Stimulated activated CD4-positive, alpha-beta T cell treated with anti-CD3 and anti-CD28 coated beads, Interleukin-4, amount 100 ng/mL, for 4 hours (primary cell): ENCODE measurements around the gene ATG16L1.

ENCODE experiments used
- DNase-seq, 2 experiments: peaks; one replicate each; pipeline ENCODE4 v3.0.0-alpha.2; 2020

The ATG16L1 gene

DNA sequence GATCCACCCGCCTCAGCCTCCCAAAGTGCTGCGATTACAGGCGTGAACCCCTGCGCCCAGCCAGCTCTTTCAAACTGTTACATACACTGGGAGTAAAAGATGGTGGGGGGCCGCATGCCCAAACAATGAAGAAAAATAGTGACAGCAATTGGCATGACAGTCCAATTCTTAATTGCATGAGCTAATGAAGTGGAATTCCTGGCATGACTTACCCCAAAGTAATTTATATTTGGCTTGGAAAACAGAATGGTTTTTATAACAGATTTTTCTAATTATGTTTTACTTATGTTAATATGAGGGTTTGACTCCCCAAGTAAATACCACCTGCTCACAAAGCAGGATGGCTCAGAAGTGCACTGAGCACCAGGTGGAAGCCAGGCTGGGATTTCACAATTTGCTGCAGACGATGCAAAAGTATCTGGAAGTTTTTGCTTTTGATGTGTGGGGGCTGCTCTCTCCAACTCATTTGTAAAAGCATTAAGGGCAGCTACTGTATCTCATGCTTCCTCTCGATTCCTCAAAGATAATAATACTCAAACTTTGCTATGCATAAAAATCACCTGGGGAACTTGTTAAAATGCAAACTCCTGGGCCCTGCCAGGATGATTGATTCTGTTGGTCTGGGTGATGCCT lies 24.0 kb upstream of the ATG16L1 start:
- no peak for DNase-seq

- DNase-seq, result no peak
Observed at GRCh38 chr2:233228376-233228775, 23.1 kb upstream of the ATG16L1 start.

- DNase-seq, result no peak
Observed at GRCh38 chr2:233233618-233234230, 17.7 kb upstream of the ATG16L1 start.

GRCh38 chr2:233234264-233234663 lies 17.2 kb upstream of the ATG16L1 start:
- DNase-seq, result no peak

DNA sequence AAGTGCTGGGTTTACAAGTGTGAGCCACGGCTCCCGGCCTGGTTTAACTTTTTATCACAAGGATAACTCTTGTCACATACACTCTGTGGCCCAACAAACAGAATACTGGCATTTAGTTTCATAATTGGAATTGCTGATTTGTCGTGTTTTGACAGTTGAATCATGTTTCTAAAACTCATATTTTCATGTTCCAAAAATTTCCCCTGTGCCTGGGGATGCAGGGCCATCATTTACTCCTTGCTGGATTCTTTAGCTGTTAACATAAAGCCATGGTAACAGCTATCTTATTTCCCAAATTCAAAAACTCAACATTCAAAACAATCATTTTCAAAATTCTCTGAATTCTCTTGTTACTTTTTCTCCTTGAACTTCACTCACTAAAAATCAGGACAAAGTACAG lies 16.5 kb upstream of the ATG16L1 start:
- DNase-seq, result no peak

- DNase-seq, result no peak
Observed at GRCh38 chr2:233235977-233236376, 15.5 kb upstream of the ATG16L1 start.

GRCh38 chr2:233236820-233237589 lies 14.5 kb upstream of the ATG16L1 start:
- no peak for DNase-seq

DNA sequence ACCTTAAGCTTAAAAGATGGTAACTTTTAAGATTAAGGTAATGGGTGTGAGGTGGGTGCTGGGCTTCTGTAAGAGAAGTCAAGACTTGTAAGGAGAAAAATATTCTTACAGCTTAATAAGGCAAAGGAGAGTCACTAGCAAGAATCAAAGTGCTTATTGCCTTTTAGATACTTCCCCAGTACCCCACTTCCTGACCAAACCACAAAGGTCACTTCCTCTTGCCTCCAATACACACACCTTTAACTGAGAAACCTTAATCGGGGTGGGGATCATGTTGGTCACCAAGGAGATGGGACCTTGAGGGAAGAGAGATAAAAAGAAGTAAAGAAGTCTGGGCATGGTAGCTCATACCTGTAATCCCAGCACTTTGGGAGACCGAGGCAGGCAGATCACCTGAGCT lies 10.6 kb upstream of the ATG16L1 start:
- DNase-seq, result peak in 1 of 2 experiments; percentile 9

DNA sequence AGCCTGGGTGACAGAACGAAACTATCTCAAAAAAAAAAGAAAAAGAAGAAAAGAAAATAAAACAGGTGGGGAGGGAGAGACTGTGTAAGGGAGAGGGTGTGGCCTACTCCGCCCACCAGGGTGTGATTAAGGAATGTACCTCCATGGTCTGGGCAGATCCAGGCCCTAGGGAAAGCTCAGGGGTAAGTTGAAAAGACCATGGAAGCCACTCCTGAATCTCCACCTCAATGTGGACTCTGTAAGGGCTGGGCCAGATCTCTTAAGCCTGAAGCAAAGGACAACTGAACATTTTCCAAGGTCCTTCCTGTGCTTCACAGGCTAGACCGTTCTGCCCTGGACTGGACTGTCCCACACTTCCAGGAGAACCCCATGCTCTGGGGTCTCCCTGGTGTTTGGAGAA lies 9.7 kb upstream of the ATG16L1 start:
- no peak for DNase-seq

DNA sequence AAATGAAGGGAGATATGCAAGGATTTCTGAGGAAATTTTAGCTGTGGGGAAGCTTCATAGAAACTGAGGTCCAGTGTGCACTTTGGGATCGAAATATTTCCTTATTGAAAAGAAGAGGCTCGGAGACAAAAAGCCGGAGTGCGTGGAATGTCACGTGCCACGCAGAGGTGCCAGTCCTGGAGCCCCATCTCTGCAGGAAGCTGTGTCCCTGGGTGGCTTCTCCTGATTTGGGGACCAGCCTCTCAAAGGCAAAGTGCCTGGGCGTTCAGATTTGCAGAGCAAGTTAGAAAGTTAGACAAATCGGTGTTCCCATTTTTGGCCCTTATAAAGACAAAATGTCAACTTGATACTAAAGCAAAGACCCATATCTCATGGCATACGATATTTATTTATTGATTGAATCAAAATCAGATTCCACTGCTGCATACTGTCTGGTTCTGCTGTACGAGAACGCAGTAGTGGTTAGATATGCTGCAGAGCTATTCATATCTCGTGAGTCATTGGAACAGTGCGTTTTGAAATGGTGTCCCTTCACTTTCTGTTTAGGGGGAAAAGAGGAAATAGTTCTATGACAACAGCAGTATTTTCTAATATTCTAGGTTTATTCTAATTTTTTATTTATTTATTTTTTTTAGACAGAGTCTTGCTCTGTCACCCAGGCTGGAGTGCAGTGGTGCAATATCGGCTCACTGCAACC lies 9.1 kb upstream of the ATG16L1 start:
- DNase-seq, result no peak

DNA sequence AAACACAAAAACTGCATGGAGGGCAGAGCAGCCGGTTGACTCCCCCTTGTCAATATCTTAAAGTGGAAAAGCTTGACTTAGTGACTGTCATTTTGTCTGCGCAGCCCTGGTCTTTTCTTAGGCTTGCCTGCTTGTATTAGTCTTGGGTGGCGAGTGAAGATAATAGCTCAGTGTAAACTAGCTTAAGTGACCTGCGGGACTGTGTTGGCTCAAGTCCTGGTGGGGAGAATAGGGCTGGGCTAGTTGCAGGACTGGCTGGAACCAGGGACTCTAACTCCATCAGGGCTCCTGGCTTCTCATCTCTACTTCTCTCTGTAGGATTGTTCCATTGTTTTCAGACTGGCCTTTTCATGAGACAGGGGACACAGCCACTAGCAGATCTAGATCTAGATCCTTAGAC lies 8.1 kb upstream of the ATG16L1 start:
- DNase-seq, result no peak

- no peak for DNase-seq
Observed at GRCh38 chr2:233244818-233245217, 6.7 kb upstream of the ATG16L1 start.

GRCh38 chr2:233245406-233245805 lies 6.1 kb upstream of the ATG16L1 start:
- DNase-seq, result no peak

GRCh38 chr2:233247116-233247515 lies 4.4 kb upstream of the ATG16L1 start:
- no peak for DNase-seq

DNA sequence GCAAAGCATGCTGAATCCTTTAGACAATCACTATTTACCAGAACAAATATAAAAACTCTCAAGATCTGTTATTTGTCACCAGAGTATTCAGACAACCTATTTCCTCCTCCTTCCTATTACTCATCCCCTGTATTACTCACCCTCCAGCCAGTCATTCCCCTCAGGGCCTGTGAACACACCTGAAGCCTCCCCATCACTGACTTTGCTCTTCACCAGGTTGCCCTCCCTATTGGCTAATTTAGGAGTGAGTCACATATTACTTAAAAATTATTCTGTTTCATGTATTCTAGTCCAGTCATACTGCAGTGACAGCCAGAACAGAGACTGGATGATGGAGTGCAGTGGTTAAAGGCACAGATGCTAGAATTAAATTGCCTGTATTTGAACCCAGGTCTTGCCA lies 3.7 kb upstream of the ATG16L1 start:
- DNase-seq, result peak; percentile 44 to 81

DNA sequence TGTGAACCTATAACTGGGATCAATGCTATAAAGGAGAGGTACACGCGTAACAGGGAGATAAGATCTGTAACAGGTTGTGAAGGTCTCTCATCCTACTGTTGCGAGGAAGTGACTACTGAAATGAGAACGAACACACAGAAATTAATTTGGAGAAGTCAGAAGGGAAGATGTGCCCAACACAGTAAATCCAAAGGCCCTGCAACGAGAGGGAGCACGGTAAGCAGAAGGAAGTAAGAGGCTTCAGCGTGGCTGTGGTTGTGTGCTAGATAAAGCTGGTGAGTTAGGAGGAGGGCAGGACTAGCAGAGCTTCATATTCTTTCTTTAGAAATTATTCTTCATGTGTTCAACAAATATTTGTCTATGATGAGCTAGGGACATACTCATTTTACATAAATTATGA lies 2.5 kb upstream of the ATG16L1 start:
- DNase-seq, result no peak

DNA sequence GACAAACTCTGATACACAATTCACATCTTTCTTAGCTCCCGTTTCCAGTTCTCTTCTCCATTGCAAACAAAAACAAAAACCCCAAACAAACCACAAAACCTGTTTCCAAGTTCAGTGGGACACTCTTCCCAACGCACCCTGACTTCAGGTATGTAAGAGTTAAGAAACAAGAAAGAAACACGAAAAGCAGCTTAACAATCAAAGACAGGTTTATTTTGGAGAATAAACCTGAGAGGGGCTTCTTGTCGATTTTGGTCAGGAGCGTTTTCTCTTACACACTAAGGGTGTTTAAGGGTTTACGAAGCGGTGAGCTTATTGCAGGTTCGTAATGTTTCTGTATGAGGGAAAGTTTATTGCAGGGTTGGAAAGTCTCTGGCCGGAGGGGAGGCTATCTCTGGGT lies 905 bp upstream of the ATG16L1 start:
- DNase-seq, result no peak

DNA sequence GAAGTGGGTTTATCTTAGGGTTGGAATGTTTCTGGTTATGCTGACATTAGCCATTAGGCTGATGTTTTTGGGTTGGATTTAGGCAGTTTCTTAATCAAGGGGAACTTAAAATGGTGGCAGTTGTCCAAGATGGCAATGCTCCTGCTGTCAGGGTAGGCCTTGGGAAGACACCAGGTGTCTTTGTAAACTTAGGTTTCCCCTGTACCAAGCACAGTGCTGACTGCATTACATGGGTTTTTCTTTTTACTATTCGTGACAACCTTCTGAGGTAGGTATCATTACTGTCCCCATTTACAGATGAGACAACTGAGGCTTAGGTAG lies 528 bp upstream of the ATG16L1 start:
- DNase-seq, result no peak

DNA sequence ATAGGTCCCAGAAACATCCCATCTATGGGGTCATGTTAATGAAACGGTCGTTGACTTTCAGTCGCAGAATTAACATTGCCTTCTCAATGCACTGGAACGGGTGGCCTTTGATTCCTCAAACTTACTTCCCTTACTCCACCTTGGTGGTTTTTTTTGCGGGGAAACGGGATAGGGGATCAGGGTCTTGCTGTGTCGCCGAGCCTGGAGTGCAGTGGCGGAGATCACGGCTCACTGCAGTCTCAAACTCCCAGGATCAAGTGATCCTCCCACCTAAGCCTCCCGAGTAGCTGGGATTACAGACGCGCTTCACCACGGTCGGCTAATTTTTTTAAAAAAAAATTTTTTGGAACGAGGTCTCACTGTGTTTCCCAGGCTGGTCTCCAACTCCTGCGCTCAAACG lies 754 bp downstream of the ATG16L1 start:
- DNase-seq, result no peak

GRCh38 chr2:233255151-233255550 lies 3.7 kb downstream of the ATG16L1 start:
- no peak for DNase-seq

GRCh38 chr2:233256048-233256447 lies 4.6 kb downstream of the ATG16L1 start:
- DNase-seq, result no peak

DNA sequence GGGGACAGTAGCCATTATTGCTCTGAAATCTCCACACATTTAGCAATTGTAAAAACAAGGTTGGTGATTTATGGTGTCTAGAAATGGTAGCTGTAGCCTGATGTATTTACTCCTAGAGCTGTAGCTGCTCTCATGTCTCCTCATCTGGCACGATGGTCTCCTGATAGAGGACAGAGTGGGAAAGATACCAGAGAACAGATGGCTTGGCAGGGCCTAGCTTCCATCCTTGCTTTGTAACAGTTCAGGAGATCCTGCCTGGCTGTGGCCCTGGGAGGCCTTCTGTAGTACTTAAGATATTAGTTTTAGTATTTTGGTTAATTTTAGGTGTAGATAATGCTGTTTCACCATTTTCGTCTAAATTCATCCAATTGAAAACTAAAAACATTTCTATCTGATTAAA lies 6.7 kb downstream of the ATG16L1 start:
- DNase-seq, result no peak

- no peak for DNase-seq
Observed at GRCh38 chr2:233259730-233260129, 8.3 kb downstream of the ATG16L1 start.

- DNase-seq, result no peak
Observed at GRCh38 chr2:233260661-233261060, 9.2 kb downstream of the ATG16L1 start.
